Measurements from ENCODE around the gene SDR42E1.

Gene SDR42E1, protein sequence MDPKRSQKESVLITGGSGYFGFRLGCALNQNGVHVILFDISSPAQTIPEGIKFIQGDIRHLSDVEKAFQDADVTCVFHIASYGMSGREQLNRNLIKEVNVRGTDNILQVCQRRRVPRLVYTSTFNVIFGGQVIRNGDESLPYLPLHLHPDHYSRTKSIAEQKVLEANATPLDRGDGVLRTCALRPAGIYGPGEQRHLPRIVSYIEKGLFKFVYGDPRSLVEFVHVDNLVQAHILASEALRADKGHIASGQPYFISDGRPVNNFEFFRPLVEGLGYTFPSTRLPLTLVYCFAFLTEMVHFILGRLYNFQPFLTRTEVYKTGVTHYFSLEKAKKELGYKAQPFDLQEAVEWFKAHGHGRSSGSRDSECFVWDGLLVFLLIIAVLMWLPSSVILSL

GRCh38 chr16:82011199-82011641 is at the start of gene SDR42E1:
Gene SDR42E1 (minus strand): TSS chr16:82011470. CDS start chr16:82000858, 10,612 bp downstream.
- DNase-seq (ENCODE audit: low read depth): no peak

GRCh38 chr16:82059983-82060421 is 48.7 kb upstream of the SDR42E1 start:
- DNase-seq (ENCODE audit: low read depth): no peak

- DNase-seq (ENCODE audit: low read depth): no peak
These were observed 48.1 kb upstream of the SDR42E1 start for GRCh38 chr16:82059161-82059982.

GRCh38 chr16:82056550-82056896 is 45.3 kb upstream of the SDR42E1 start:
- DNase-seq (ENCODE audit: low read depth): no peak

DNA sequence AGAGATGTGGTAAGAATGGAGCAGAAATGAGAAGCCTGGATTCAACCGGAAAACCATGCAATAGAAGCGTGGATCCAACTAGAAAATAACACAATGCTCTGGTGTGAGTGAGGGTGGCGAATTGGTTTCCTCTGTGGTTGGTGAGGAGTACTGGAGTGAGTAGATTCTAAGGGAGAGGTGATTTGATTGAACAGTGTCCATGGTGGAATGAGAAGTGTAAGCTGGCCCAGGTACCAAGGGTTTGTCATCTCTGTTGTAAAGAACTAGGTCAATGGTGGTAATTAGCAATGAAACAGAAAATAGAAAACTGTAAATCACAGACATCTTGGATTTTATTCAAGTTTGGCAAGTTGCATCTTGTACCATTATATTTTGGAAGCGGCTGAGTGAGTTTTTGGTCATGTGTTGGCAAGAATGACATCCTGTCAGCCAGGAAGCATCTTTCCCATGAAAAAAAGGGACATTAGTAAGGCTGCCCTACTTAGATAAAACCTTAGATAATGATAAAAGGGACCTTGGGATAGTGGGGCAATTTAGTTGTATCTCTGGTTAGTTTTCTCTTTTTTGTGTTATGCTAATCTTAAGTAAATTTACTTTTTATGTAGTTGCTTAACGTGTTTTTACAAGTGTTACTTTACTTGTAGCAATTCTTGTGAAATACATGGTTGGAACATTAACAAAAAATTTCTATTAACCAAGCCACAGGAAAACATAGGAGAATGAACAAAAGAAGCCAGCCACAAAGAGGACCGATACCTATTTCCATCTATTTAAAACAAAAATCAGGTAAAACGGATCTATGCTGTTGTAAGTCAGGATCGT is 44.7 kb upstream of the SDR42E1 start:
- no peak for DNase-seq (ENCODE audit: low read depth)

- no peak for DNase-seq (ENCODE audit: low read depth)
These were observed 43.8 kb upstream of the SDR42E1 start for GRCh38 chr16:82055117-82055516.

DNA sequence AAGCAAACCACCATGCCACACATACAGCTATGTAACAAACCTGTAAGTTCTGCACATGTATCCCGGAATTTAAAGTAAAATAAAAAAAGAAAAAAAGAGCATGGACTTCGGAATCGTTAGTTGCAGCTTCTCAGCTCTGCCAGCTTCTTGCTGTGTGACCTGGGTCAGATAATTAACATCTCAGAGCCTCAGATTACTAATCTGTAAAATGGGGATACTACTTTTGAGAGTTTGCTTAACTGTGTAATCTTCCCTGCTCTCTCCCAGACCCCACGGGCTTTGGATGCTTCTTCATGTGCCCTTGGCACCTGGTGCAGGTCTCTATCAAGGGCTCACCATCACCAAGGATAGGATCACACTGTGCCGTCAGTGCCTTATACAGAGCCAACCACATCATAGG is 40.4 kb upstream of the SDR42E1 start:
- DNase-seq (ENCODE audit: low read depth): no peak

- DNase-seq (ENCODE audit: low read depth): no peak
These were observed 39.7 kb upstream of the SDR42E1 start for GRCh38 chr16:82050909-82051357.

- no peak for DNase-seq (ENCODE audit: low read depth)
These were observed 39.2 kb upstream of the SDR42E1 start for GRCh38 chr16:82050506-82050905.

DNA sequence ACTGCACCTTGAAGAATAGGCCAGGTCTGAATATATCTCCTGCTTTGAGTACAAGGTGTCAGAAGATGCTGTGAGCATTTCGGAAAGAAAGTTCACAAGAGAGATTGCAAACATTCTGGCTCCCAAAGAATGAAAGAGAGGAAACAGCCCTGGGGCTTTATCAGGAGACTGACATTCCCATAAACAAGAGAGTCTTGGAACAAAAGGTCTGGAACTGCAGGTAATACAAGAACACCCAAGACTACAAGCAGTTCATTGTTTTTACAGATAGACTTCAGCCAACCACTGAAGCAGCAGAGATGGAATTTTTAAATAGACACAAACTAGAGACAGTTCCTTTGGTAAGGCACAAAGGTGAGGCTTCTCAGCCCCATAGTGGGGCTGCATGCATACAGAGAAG is 38.2 kb upstream of the SDR42E1 start:
- no peak for DNase-seq (ENCODE audit: low read depth)

DNA sequence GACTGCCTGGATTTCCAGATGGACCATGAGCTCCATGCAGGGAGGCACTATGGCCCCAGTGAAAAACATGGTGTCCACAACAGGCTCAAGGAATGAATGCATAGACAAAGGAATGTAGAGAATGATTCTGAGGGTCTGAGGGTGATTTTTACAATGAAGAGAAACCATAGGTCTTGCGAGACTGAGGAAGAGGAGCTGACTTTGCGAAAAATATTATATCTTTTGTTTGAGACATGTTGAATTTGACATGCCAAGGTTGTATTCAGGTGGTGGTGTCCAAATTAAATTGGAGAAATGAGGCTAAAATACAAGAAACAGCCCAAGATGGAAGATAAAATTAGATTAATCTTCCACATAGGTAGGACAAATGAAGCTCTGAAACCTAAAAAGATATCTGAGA is 36.5 kb upstream of the SDR42E1 start:
- no peak for DNase-seq (ENCODE audit: low read depth)

DNA sequence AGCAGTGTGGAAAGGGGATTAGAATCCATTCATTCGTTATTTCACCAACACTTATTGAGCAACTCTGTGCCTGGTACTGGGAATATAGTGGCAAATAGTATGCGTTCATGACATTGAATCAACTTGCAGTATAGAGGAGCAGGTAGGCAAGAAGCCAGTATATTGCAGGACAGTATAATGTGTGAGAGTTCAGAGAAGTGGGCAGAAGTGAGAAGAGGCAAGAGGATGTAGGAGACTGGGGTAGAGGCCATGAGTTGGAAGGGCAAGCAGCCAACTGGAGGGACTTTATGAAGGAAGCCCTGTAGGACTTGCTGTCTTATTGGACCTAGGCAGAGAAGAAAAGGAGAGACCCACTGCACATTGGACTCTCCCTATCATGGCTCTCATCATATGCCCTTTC is 36.1 kb upstream of the SDR42E1 start:
- DNase-seq (ENCODE audit: low read depth): no peak

- DNase-seq (ENCODE audit: low read depth): no peak
These were observed 35.7 kb upstream of the SDR42E1 start for GRCh38 chr16:82046941-82047340.

DNA sequence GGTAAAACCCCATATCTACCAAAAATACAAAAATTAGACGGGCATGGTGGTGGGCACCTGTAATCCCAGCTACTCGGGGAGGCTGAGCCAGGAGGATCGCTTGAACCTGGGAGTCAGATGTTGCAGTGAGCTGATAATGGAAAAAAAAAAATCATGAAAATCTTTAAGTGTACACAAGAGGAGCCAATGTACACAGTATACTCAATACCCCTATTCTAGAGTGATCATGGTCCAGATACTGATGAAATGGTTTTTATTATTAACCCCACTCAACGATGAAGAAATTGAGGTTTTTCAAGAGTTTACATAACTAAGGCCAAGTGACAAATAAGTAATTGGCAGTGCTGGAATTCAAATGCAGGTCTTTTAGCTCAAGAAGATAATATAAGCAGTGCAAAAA is 35.3 kb upstream of the SDR42E1 start:
- DNase-seq (ENCODE audit: low read depth): no peak

GRCh38 chr16:82045465-82045864 is 34.2 kb upstream of the SDR42E1 start:
- DNase-seq (ENCODE audit: low read depth): no peak

DNA sequence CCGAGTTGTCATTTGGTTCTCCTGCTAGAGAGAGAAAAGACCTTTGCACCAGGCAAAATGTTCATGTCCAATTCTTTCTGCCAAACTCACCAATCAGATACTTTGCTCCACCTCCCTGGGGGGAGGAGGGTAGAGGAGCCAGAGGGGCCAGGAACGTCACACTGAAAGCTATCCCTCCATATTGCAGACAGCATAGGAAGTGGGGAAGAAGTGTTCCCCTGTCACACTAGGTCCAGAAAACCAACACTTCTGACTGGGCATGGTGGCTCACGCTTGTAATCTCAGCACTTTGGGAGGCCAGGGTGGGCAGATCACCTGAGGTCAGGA is 33.3 kb upstream of the SDR42E1 start:
- no peak for DNase-seq (ENCODE audit: low read depth)

DNA sequence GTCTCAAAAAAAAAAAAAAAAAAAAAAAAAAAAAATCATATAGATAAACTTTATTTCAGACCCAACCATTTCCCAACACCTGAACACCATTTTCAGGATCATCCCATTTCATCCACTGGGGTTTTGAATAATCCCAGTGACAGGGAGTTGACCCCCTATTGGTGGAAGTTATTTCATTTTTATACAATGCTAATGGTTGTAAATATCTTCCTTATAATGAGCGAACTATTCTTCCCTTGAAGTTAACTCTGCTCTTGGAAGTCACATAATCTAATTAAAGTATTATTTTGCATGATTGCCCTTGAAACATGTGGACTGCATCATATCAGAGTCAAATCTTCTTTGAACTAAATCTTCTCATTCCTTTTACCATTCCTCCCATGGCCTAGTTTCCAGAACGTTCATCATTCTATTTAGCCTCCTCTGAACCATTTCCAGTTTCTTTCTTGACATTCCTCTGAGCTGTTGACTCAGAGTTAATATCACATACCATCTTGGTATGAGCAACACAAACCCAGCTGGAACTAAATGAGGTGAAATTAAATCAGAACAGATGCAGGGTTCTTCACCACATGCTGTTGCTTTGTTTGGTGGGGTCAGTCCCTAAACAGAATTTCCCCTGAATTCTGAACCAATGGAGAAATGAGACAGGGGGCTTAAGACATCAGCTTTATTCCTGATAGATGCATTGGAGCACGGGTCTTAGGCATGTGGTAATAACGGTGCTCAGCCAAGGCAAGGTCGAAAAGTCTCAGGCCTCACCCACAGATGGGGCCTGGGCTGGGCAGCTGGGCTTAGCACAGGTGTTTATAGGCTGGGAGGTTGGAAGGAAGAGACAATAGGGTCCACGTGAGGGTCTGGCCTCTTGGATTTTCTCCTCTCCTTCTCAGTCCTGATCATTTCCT is 32.7 kb upstream of the SDR42E1 start:
- DNase-seq (ENCODE audit: low read depth): peak; percentile 83

GRCh38 chr16:82042846-82043245 is 31.6 kb upstream of the SDR42E1 start:
- DNase-seq (ENCODE audit: low read depth): no peak

DNA sequence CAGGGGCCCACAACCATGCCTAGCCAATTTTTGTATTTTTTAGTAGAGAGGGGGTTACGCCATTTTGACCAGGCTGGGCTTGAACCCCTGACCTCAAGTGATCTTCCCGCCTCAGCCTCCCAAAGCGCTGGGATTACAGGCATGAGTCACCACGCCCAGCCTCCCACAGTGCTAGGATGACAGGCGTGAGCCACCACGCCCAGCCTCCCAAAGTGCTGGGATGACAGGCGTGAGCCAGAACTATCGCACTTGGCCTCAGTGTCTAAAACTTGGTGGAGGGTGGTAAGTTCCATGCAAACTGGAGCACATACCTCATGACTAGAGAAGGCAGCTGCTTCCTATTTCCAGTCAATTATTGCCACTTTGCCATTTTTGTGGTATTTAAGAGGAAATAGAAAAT is 30.9 kb upstream of the SDR42E1 start:
- DNase-seq (ENCODE audit: low read depth): no peak

- no peak for DNase-seq (ENCODE audit: low read depth)
These were observed 30.3 kb upstream of the SDR42E1 start for GRCh38 chr16:82041542-82041941.

GRCh38 chr16:82040296-82040695 is 29.0 kb upstream of the SDR42E1 start:
- no peak for DNase-seq (ENCODE audit: low read depth)

All from GM04504 (cell line).